Stimulated activated CD8-positive, alpha-beta memory T cell treated with anti-CD3 and anti-CD28 coated beads, Interleukin-7, amount 100 ng/mL, for 48 hours (primary cell): ENCODE data around the gene CDK2AP2.
"Not testable (repeated sequence)": the region's sequence is repeated elsewhere in the genome, so short reads cannot be mapped to it uniquely, and the experiment has no call there.

Experiments
- DNase-seq, 2 donors: peaks; one replicate each; pipeline ENCODE4 v3.0.0-alpha.2; 2020; ENCODE audit warnings: low read depth in 1 of 2; ENCODE audit errors: extremely low read depth in 1 of 2

Gene CDK2AP2

GRCh38 chr11:67468056-67468455 lies 39.9 kb downstream of the CDK2AP2 start:
- DNase-seq, result no peak

- no peak for DNase-seq
Observed at GRCh38 chr11:67466962-67467771, 40.8 kb downstream of the CDK2AP2 start.

- no peak for DNase-seq
Observed at GRCh38 chr11:67466367-67466766, 41.6 kb downstream of the CDK2AP2 start.

- DNase-seq, result not testable (repeated sequence)
Observed at GRCh38 chr11:67465530-67465929, 42.4 kb downstream of the CDK2AP2 start.

GRCh38 chr11:67465189-67465510 lies 42.8 kb downstream of the CDK2AP2 start:
- no peak for DNase-seq

- DNase-seq, result peak; percentile 84 to 91
Observed at GRCh38 chr11:67464411-67465188, 43.4 kb downstream of the CDK2AP2 start.

GRCh38 chr11:67463680-67464410 lies 44.1 kb downstream of the CDK2AP2 start:
- DNase-seq, result no peak

GRCh38 chr11:67463186-67463585 lies 44.8 kb downstream of the CDK2AP2 start:
- no peak for DNase-seq

- no peak for DNase-seq
Observed at GRCh38 chr11:67458266-67458665, 49.7 kb downstream of the CDK2AP2 start.

- DNase-seq, result no peak
Observed at GRCh38 chr11:67457453-67457852, 50.5 kb downstream of the CDK2AP2 start.
